Activated T-cell treated with anti-CD3 and anti-CD28 coated beads, Interleukin-2, amount 50 U/mL, for 48 hours (primary cell): ENCODE measurements around the gene TAS2R38.
"Not testable (repeated sequence)": the region's sequence is repeated elsewhere in the genome, so short reads cannot be mapped to it uniquely, and the experiment has no call there.

Experiments
- DNase-seq, 2 experiments: peaks; one replicate each; pipeline ENCODE4 v3.0.0-alpha.2; 2020

Gene TAS2R38

GRCh38 chr7:141973673-141974072, at the start of gene TAS2R38:
TSS of gene TAS2R38 (minus strand) at chr7:141973773. CDS start at chr7:141973689, 84 bp downstream.
- DNase-seq: no peak

GRCh38 chr7:142018154-142018553, 44.6 kb upstream of the TAS2R38 start:
- no peak for DNase-seq

- DNase-seq: no peak
Measured at GRCh38 chr7:142017451-142017850, 43.9 kb upstream of the TAS2R38 start.

GRCh38 chr7:142012825-142013511, 39.4 kb upstream of the TAS2R38 start:
- DNase-seq: no peak

GRCh38 chr7:142010952-142011548, 37.5 kb upstream of the TAS2R38 start:
- no peak for DNase-seq

- DNase-seq: no peak
Measured at GRCh38 chr7:142009187-142009586, 35.6 kb upstream of the TAS2R38 start.

- no peak for DNase-seq
Measured at GRCh38 chr7:142006577-142006976, 33.0 kb upstream of the TAS2R38 start.

GRCh38 chr7:142002179-142002578, 28.6 kb upstream of the TAS2R38 start:
- no peak for DNase-seq

- DNase-seq: no peak
Measured at GRCh38 chr7:142001163-142001874, 27.7 kb upstream of the TAS2R38 start.

GRCh38 chr7:142000244-142000643, 26.7 kb upstream of the TAS2R38 start:
- no peak for DNase-seq

GRCh38 chr7:141999058-141999623, 25.6 kb upstream of the TAS2R38 start:
- no peak for DNase-seq

GRCh38 chr7:141993354-141993753, 19.8 kb upstream of the TAS2R38 start:
- no peak for DNase-seq

GRCh38 chr7:141992688-141993087, 19.1 kb upstream of the TAS2R38 start:
- DNase-seq: no peak

GRCh38 chr7:141992156-141992555, 18.6 kb upstream of the TAS2R38 start:
- DNase-seq: no peak

GRCh38 chr7:141991140-141991539, 17.6 kb upstream of the TAS2R38 start:
- no peak for DNase-seq

GRCh38 chr7:141990011-141990725, 16.6 kb upstream of the TAS2R38 start:
- no peak for DNase-seq

- not testable (repeated sequence) for DNase-seq
Measured at GRCh38 chr7:141987803-141988202, 14.2 kb upstream of the TAS2R38 start.

GRCh38 chr7:141986923-141987322, 13.3 kb upstream of the TAS2R38 start:
- DNase-seq: no peak

GRCh38 chr7:141985926-141986325, 12.4 kb upstream of the TAS2R38 start:
- not testable (repeated sequence) for DNase-seq

- DNase-seq: no peak
Measured at GRCh38 chr7:141979568-141979967, 6.0 kb upstream of the TAS2R38 start.

GRCh38 chr7:141978351-141978750, 4.8 kb upstream of the TAS2R38 start:
- no peak for DNase-seq

GRCh38 chr7:141976524-141977245, 3.1 kb upstream of the TAS2R38 start:
- DNase-seq: no peak
